WERI-Rb-1 (cell line): ENCODE data around the gene RFK.

Experiments used
- DNase-seq: peaks from one replicate; pipeline ENCODE4 v3.0.0-alpha.2; 2020
- H3K27ac ChIP-seq: fragments of 250-450 bp; sonication (Bioruptor Pico); 2 replicates; pipeline ENCODE4 v1.5.1; 2020; ENCODE audit warnings: mild to moderate bottlenecking, moderate library complexity
- H3K27me3 ChIP-seq: fragments of 250-450 bp; sonication (Bioruptor Pico); 2 replicates; pipeline ENCODE4 v1.5.1; 2021; ENCODE audit warnings: mild to moderate bottlenecking, low read depth, moderate library complexity; ENCODE audit not compliant: insufficient read depth, severe bottlenecking
- H3K36me3 ChIP-seq: fragments of 250-450 bp; sonication (Bioruptor Pico); 2 replicates; pipeline ENCODE4 v1.5.1; 2020; ENCODE audit warnings: mild to moderate bottlenecking, moderate library complexity
- H3K4me3 ChIP-seq: 2 replicates; pipeline ENCODE4 v1.5.1; 2011; ENCODE audit warnings: low read depth, mild to moderate bottlenecking, control low read depth, low read length
- H3K9me3 ChIP-seq: fragments of 250-450 bp; sonication (Bioruptor Pico); 2 replicates; pipeline ENCODE4 v1.5.1; 2021; ENCODE audit warnings: mild to moderate bottlenecking, moderate library complexity; ENCODE audit not compliant: severe bottlenecking
- TF ChIP-seq, protein P1 (sequence below): IDR thresholded peaks from 2 replicates; pipeline ENCODE4 v1.5.1; 2011; ENCODE audit warnings: low read depth, mild to moderate bottlenecking, control low read depth, inconsistent platforms, low read length

Gene RFK

DNA sequence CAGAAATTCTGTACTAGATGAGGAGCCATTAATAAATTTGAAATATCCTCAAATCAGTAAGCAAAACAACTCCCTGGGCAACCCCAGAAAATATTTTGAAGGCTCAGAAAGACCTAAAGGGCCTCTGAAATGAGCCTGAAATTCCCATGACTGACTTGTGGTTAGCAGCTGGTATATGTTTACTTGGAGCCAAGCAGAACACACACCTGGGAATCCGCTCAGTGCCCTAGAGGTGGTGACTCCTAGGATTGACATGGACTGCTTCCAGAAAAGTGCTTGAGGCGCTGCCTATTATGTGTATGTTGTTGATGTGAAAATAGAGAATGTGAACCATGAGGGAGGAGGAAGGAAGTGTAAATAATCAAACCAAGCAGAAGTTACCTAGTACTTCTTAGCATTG lies 14.7 kb downstream of the RFK start:
- Histone ChIP-seq H3K4me3 (no peak overlapping the region), H3K9me3 (no peaks in the 10 kb centered on the region), H3K27me3 (no peaks in the 10 kb centered on the region), H3K27ac (no peak overlapping the region), H3K36me3 (no peaks in the 10 kb centered on the region)
- DNase-seq: no peak
- TF ChIP-seq, protein P1, sequence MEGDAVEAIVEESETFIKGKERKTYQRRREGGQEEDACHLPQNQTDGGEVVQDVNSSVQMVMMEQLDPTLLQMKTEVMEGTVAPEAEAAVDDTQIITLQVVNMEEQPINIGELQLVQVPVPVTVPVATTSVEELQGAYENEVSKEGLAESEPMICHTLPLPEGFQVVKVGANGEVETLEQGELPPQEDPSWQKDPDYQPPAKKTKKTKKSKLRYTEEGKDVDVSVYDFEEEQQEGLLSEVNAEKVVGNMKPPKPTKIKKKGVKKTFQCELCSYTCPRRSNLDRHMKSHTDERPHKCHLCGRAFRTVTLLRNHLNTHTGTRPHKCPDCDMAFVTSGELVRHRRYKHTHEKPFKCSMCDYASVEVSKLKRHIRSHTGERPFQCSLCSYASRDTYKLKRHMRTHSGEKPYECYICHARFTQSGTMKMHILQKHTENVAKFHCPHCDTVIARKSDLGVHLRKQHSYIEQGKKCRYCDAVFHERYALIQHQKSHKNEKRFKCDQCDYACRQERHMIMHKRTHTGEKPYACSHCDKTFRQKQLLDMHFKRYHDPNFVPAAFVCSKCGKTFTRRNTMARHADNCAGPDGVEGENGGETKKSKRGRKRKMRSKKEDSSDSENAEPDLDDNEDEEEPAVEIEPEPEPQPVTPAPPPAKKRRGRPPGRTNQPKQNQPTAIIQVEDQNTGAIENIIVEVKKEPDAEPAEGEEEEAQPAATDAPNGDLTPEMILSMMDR: no peak

DNA sequence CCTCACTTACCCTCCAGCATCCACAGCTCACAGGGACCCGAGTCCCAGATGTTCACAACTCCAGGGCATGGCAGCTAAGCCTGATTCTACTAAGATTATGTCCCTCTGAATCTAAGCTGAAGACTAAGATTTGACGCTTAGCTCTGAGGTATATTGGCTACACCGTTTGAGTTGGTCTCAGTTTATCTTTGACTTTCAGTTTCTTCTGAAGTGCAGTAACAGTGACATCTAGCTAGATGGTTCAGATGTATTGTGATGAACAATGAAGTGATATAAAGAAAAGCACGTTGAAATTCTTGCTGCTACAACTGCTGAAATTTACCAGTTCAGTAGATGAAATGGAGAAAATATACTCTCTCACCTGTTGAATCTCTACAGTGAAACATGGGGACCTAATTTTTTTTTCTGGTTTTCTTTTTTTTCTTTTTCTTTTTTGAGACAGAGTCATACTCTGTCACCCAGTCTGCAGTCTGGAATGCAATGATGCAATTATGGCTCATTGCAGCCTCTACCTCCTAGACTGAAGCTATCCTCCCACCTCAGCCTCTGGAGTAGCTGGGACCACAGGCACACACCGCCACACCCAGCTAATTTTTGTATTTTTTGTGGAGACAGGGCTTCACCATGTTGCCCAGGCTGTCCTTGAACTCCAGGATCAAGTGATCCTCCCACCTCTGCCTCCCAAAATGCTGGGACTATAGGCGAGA lies 15.7 kb downstream of the RFK start:
- Histone ChIP-seq H3K27ac (no peak overlapping the region), H3K36me3 (no peaks in the 10 kb centered on the region)
- peak; percentile 61 for DNase-seq

DNA sequence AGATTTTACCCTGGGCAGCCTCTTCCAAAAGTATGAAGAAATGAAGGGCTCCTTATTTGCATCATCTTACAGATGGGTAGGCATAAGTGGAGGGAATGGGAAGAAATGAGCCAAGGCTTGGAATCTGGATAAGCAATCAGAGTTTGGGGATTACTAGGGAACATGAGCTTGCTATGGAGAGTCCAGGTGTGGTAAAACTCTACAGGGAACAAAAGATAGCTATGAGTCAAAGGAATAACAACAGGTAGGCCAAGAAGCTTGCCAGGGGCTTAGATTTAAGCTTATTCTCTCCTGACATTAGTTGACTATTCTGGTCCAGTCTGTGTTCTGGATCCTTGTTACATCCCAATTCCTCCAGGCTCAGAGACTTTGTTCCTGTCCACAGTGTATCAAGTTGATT lies 16.4 kb downstream of the RFK start:
- no peak overlapping the region for H3K4me3 ChIP-seq
- no peak overlapping the region for H3K27ac ChIP-seq
- no peaks in the 10 kb centered on the region for H3K9me3 ChIP-seq
- no peaks in the 10 kb centered on the region for H3K27me3 ChIP-seq
- no peak for DNase-seq
- no peaks in the 10 kb centered on the region for H3K36me3 ChIP-seq
- TF ChIP-seq, protein P1: no peak

More for the DNA sequence above, 15.7 kb downstream of the RFK start:
- no peak overlapping the region for H3K4me3 ChIP-seq
- TF ChIP-seq, protein P1: no peak
- no peaks in the 10 kb centered on the region for H3K9me3 ChIP-seq
- H3K27me3 ChIP-seq: no peaks in the 10 kb centered on the region

DNA sequence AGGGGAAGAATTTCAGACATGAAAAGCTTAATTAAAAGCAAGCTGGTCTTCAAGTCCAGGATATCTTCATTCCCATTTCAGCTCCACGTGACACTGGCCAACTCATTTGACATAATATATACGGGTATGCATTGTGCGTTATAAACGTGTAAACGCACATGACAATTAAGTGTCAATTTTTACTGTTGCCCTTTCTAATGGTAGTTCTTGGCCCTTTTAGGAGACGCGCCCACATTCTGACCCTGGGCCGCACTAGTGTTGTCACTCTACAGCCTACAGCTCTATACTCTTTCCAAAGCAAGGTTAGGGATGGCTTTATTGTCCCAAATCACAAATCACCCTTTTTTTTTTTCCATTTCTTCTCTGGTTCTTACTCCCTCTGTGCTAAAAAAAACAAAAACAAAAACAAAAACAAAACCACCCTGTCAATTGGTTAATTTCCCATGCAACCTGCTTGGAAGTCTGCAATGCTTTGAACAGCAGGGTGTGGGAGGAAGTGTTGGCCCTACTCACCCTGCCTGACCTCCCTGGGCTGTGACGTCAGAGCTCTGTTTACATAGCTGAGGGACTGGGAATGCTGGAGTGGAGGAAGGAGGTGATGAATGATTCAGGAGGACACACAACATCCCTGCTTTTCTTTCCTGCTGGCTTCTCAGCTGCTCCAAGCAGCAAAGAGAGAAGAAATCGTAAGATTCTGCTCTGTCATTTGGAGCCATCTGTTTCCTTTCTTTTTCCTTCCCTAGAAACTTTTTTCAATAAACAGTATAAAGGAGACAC lies 19.3 kb downstream of the RFK start:
- no peaks in the 10 kb centered on the region for H3K27me3 ChIP-seq
- no peaks in the 10 kb centered on the region for H3K9me3 ChIP-seq
- no peak overlapping the region for H3K4me3 ChIP-seq
- TF ChIP-seq, protein P1: no peak
- no peaks in the 10 kb centered on the region for H3K36me3 ChIP-seq
- peak; percentile 35 for DNase-seq
- no peak overlapping the region for H3K27ac ChIP-seq

DNA sequence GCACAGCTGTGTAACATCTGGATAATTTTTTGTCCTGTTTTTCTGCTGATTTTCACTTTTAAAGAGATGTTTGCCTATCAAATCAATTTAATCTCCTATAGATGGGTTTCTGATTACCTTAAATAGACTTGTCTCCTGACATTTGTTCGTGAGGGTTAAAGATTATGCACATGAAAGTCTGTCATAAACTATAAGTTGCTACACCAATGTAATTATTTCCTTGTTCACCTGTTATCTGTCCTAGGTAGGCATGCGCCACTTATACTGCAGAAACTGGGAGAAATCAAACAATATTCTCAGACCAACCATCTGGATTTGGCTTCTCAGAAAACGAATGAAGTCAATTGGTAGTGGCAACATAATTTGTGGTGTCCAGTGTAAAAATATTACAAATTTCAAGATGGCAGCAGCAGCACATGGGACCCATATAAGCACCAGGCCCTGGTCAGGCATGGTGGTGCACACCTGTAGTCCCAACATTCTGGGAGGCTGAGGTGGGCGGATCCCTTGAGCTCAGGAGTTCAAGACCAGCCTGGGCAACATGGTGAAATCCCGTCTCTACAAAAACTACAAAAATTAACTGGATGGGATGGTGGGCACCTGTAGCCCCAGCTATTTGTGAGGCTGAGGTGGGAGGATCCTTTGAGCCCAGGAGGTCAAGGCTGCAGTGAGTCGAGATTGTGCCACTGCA lies 20.3 kb downstream of the RFK start:
- no peak for DNase-seq
- no peaks in the 10 kb centered on the region for H3K27me3 ChIP-seq
- no peaks in the 10 kb centered on the region for H3K9me3 ChIP-seq
- H3K27ac ChIP-seq: no peak overlapping the region
- no peak overlapping the region for H3K4me3 ChIP-seq
- H3K36me3 ChIP-seq: no peaks in the 10 kb centered on the region
- TF ChIP-seq, protein P1: no peak
